Vagina (tissue), 2 donors: ENCODE measurements around the gene PPP6R2. TPM values are rescaled to one million over a fixed set of nuclear protein-coding genes. Genes with fewer than 3 reads are reported as not detected.
A peak's percentile ranks its signal among the peaks of the same experiment; 100 is the strongest.

ENCODE experiments used
- DNase-seq, 2 donors: peaks; one replicate each; pipeline ENCODE4 v3.0.0-alpha.2; 2017; ENCODE audit errors: extremely low spot score in 2 of 2
- H3K27ac ChIP-seq: fragments of 200-600 bp; sonication (generic); one replicate; pipeline ENCODE4 v1.5.1; 2019
- H3K27me3 ChIP-seq: fragments of 200-600 bp; sonication (generic); one replicate; pipeline ENCODE4 v1.5.1; 2019
- H3K36me3 ChIP-seq, 2 donors: fragments of 200-600 bp; sonication (generic); one replicate each; pipeline ENCODE4 v1.5.1; 2017 to 2019
- H3K4me1 ChIP-seq: fragments of 200-600 bp; sonication (generic); one replicate; pipeline ENCODE4 v1.5.1; 2019
- H3K4me3 ChIP-seq, 2 donors: fragments of 200-600 bp; sonication (generic); 1 replicate in 1 of 2; 2 replicates in 1 of 2; pipeline ENCODE4 v1.5.1; 2016 to 2019
- H3K9me3 ChIP-seq: fragments of 200-600 bp; sonication (generic); one replicate; pipeline ENCODE4 v1.5.1; 2019
- POLR2A ChIP-seq, 2 donors: fragments of 450-650 bp; IDR thresholded peaks; one replicate each; pipeline ENCODE4 v1.6.1; 2017; ENCODE audit warnings: antibody characterized with exemption in 2 of 2, mild to moderate bottlenecking in 2 of 2, moderate library complexity in 2 of 2
- POLR2AphosphoS5 ChIP-seq, 2 donors: sonication (generic); formaldehyde crosslinking; IDR thresholded peaks; one replicate each; pipeline ENCODE4 v1.9.0; 2017; ENCODE audit warnings: antibody characterized with exemption in 2 of 2, mild to moderate bottlenecking in 2 of 2, low read depth in 1 of 2; ENCODE audit not compliant: insufficient read depth in 1 of 2
- intact Hi-C: fragments of 100-400 bp; cut with DNase I; formaldehyde crosslinking; loops from one replicate; pipeline ENCODE4 v1.15.1; 2023
- total RNA-seq: library from RNA; depleted of rRNA; stranded (reverse); fragments of >200 nt; gene quantifications from one replicate; pipeline ENCODE4 v1.2.3, GENCODE V29; 2016
- TF ChIP-seq, protein P1 (sequence below), 3 experiments: fragments of 450-650 bp in 2 of 3; fragments of 200-600 bp in 1 of 3; sonication (generic) in 1 of 3; IDR thresholded peaks; one replicate each; pipeline ENCODE4 v1.5.1; 2017 to 2019; ENCODE audit warnings: antibody characterized with exemption in 3 of 3, mild to moderate bottlenecking in 2 of 3, moderate library complexity in 2 of 3

PPP6R2 gene
- total RNA-seq = 49.1 TPM

- H3K4me1 ChIP-seq = peaks cover 29% of the 10 kb centered on the region
- DNase-seq = no peak
Observed at GRCh38 chr22:50342651-50343540, at the start of gene PPP6R2. TSS of gene PPP6R2 (plus strand) at chr22:50343327. CDS start at chr22:50393909, 50,582 bp downstream.

DNA sequence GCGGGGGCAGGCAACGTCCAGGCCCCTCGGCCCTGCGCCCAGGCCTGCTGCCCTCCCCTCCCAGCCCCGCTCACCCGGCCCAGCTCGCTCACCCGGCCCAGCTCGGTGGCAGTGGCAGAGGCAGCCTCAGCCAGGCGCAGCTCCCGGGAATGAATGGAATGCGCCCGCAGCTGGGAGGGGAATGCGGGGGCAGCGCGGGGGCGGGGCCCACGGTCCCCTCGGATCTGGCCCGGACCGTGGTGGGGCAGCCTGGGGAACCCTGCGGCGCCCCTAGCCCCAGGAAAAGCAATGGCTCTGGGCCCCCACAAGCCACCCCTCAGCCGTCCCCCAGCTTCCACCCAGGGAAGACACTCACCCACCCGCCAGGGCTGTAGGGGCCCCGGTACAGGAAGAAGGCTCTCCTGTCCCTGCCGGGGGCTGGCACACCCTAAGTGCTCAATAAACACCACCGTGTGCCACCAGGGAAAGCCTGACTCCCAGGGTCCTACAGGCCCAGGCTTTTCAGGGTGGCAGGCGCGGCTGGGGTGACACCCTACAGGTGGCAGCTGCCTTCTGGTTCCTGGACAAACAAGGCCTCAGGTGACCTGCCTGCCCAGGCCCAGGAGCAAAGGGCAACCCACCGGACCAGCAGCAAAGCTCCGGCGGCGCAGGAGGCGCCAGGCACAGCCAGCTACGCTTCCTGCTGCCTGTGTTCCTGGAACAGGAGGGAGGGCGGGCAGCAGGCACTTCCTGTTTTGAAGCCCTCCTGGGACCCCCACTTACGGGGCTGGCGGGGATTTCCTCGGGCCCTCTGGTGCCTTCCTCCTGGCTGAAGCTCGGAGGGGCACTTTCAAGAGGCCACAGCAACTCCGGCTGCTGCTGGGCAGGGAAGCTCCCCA lies 49.4 kb upstream of the PPP6R2 start:
- peak overlapping the region; percentile 32 to 43 for H3K4me3 ChIP-seq
- peak overlapping the region; percentile 81 for H3K27ac ChIP-seq
- no peaks in the 10 kb centered on the region for H3K9me3 ChIP-seq
- H3K27me3 ChIP-seq = no peaks in the 10 kb centered on the region
- intact Hi-C loops = no loop called here
- peaks cover 71% of the 10 kb centered on the region for H3K4me1 ChIP-seq
- TF ChIP-seq POLR2AphosphoS5 (IDR thresholded peaks at IDR 0.05; ENCODE audit: insufficient read depth in 1 of 2, low read depth in 1 of 2) (peak; percentile 18 to 36), POLR2A (IDR thresholded peaks at IDR 0.05) (no peak)
- TF ChIP-seq, protein P1, sequence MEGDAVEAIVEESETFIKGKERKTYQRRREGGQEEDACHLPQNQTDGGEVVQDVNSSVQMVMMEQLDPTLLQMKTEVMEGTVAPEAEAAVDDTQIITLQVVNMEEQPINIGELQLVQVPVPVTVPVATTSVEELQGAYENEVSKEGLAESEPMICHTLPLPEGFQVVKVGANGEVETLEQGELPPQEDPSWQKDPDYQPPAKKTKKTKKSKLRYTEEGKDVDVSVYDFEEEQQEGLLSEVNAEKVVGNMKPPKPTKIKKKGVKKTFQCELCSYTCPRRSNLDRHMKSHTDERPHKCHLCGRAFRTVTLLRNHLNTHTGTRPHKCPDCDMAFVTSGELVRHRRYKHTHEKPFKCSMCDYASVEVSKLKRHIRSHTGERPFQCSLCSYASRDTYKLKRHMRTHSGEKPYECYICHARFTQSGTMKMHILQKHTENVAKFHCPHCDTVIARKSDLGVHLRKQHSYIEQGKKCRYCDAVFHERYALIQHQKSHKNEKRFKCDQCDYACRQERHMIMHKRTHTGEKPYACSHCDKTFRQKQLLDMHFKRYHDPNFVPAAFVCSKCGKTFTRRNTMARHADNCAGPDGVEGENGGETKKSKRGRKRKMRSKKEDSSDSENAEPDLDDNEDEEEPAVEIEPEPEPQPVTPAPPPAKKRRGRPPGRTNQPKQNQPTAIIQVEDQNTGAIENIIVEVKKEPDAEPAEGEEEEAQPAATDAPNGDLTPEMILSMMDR (IDR thresholded peaks at IDR 0.05) = no peak
- peaks cover 0 to 18% of the 10 kb centered on the region in 2 donors for H3K36me3 ChIP-seq
- DNase-seq = no peak

More at GRCh38 chr22:50342651-50343540, at the start of gene PPP6R2:
- no peaks in the 10 kb centered on the region for H3K27me3 ChIP-seq
- H3K4me3 ChIP-seq = peak within 1 kb of the TSS; percentile 86 to 93
- TF ChIP-seq, protein P1 (IDR thresholded peaks at IDR 0.05) = no peak
- TF ChIP-seq POLR2A (IDR thresholded peaks at IDR 0.05) = peak in 1 of 2 donors; percentile 15
- no peaks in the 10 kb centered on the region for H3K9me3 ChIP-seq
- intact Hi-C loops = loop anchor here (5.0 kb wide), 2 partner anchors 61 to 91 kb away; partner anchors contain the start of gene HDAC10
- H3K27ac ChIP-seq = peak within 1 kb of the TSS; percentile 86
- H3K36me3 ChIP-seq = no peaks in the 10 kb centered on the region

DNA sequence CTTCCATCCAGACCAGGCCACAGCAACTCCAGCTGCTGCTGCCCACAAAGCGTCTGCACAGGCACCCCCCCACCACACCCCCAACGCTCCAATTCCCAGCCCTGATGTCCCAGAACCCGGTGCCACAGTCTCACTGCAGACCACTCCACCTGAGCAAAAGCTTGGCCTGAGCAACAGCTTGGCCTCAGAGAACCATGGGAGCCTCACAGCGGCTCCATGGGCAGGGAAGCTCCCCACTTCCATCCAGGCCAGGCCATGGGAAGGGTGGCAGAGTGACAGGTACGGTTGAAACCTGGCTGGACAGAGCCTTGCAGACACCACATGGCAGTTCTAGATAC lies 48.8 kb upstream of the PPP6R2 start:
- Histone ChIP-seq H3K27me3 (no peaks in the 10 kb centered on the region), H3K4me3 (no peak overlapping the region), H3K9me3 (no peaks in the 10 kb centered on the region), H3K4me1 (peaks cover 78% of the 10 kb centered on the region), H3K36me3 (peaks cover 0 to 12% of the 10 kb centered on the region in 2 donors), H3K27ac (peak overlapping the region; percentile 81)
- intact Hi-C loops = no loop called here
- DNase-seq = no peak
- TF ChIP-seq POLR2A (IDR thresholded peaks at IDR 0.05) = no peak
- TF ChIP-seq POLR2AphosphoS5 (IDR thresholded peaks at IDR 0.05; ENCODE audit: insufficient read depth in 1 of 2, low read depth in 1 of 2) = no peak
- TF ChIP-seq, protein P1 (IDR thresholded peaks at IDR 0.05) = no peak

DNA sequence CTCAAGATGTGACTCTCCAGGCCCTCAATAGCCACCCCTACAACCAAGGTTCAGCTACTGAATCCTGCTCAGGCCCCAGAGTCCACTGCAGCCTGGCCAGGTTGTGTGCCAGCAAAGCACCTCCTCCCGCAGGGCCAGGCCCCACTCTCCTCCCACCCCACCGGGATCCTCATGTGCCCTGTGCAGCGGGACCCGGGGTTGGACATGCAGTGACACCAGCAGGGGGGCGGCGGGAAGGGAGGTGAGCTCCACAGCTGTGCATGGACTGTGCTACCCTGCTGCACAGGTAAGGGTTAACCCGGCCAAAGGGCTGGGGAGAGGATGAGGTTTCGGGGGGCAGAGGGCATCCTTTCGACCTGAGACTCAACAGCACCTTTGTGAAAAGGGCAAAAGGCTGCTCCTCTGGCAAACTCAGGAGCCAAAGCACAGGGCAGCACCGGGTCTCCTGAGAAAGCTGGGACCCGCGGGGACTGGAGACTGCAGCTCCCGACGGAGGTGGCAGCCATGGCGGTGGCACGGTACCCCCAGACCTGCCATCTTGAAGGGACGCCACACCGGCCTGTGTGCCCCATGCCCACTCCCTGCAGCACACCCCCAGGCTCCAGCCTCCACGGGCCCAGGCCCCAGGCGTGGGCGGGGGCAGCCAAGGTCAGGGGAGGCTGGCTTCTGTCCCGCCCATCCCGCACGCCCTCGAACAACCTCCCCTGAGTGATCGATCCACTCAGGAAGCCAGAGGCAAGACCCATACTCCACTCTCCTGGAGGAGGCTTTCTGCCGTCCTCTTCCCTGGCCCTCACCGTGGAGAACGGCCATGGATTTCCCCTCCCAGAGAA lies 46.3 kb upstream of the PPP6R2 start:
- Histone ChIP-seq H3K36me3 (no peaks in the 10 kb centered on the region), H3K4me3 (no peak overlapping the region), H3K4me1 (peaks cover 99% of the 10 kb centered on the region), H3K9me3 (no peaks in the 10 kb centered on the region), H3K27me3 (no peaks in the 10 kb centered on the region), H3K27ac (peak overlapping the region; percentile 90)
- no peak for TF ChIP-seq POLR2AphosphoS5 (IDR thresholded peaks at IDR 0.05; ENCODE audit: insufficient read depth in 1 of 2, low read depth in 1 of 2)
- TF ChIP-seq, protein P1 (IDR thresholded peaks at IDR 0.05) = no peak
- TF ChIP-seq POLR2A (IDR thresholded peaks at IDR 0.05) = no peak
- DNase-seq = no peak
- intact Hi-C loops = no loop called here
